Activated T-helper 9 cell treated with anti-CD3 and anti-CD28 coated beads, Interleukin-2, amount 50 U/mL, for 16 hours (primary cell): ENCODE results near the gene FCER2.
A peak's percentile ranks its signal among the peaks of the same experiment; 100 is the strongest.

Source experiments
- DNase-seq: peaks from one replicate; pipeline ENCODE4 v3.0.0-alpha.2; 2020; ENCODE audit warnings: low read depth

The FCER2 gene

DNA sequence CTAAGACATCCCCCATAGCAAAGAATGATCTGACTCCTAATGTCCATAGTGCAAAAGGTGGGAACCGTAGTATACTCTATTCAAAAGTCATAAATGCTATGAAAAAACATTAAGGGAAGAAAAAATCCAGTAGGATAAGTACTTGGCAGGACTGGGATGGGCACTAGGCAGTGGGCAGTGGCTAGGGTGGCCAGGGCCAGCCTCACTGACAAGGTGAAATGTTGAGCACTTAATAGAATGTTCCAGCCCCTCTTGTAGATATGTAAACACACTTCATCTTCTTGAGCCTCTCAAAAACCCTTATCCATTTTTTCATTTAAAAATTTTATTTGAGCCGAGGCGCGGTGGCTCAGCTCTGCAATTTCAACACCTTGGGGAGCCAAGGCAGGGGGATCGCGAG lies 31.4 kb upstream of the FCER2 start:
- DNase-seq, result no peak

GRCh38 chr19:7732045-7732444 lies 30.1 kb upstream of the FCER2 start, which contains the start of gene CLEC4G:
CLEC4G (minus strand) TSS chr19:7732110; CDS start chr19:7732102, 8 bp downstream.
- no peak for DNase-seq

DNA sequence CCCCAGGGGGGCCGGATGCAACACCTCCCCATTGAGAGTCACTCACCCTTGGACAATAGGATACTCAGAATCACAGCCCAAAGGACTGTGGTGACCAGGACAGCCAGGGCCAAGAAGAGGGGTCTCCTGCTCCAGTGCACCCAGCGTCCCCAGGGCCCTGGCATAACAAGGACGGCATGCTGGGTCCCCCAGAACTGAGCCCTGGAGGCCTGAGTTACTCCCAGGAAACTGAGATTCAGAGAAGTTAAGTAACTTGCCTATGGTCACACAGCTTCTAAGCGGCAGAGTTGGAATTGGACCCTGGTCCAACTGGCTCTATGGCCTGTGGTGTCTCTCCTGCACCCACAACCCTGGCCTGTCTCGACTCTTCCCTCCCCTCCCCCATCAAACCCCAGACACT lies 29.7 kb upstream of the FCER2 start:
- no peak for DNase-seq

DNA sequence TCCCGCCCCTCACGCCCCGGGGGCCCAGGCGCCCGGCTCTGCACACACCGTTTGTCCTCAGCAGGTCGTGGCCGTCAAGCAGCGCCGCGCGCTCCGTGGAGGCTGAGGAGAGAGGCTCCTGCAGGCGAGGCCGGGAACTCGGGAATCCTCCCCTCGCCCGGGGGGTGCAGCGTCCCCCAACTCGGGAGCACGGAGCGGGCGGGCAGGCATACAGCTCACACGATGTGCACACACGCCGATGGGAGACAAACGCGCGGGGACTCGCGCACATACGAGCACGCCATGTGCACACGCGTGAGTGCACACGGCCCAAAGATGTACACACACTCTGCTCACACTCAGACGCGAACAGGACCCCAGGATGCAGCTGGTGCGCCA lies 29.3 kb upstream of the FCER2 start:
- DNase-seq, result no peak

GRCh38 chr19:7730286-7731217 lies 28.6 kb upstream of the FCER2 start:
- no peak for DNase-seq

GRCh38 chr19:7729831-7730285 lies 27.9 kb upstream of the FCER2 start:
- DNase-seq, result no peak

DNA sequence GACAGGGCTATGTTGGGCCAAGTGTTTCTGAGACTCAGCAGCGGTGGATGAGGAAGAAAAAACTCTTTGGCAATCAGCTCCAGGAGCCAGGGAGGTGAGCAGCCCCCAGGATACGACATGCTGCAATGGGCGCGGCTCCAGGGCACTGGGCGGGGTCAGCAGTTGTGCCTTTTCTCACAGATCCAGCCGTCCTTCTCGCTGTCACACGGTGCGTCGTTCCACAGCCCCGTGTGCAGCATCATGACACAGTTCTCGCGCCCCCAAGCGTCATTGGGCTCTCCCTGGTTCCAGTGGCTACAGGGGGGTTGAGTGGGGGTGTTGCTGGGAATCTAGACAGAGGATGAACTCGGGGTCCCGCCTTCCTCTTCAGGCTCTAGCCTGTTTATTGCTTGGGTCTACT lies 27.3 kb upstream of the FCER2 start:
- DNase-seq, result no peak

GRCh38 chr19:7725791-7726190 lies 23.9 kb upstream of the FCER2 start:
- DNase-seq, result no peak

DNA sequence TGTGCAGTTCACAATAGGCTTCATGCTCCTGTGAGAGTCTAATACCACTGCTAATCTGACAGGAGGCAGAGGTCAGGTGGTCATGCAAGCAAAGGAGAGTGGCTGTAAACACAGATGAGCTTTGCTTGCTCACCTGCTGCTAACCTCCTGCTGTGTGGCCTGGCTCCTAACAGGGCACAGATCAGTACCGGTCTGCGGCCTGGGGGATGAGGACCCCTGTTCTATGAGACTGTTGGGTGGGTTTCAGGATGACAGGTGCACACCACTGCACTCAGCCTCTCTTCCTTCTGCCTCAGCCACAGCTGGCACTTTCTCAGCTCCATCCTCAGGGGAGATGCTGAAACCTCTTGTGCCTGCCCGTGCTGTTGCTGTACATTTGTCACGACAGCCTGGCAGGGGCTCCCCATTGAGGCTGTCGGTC lies 20.3 kb upstream of the FCER2 start:
- DNase-seq, result no peak

- DNase-seq, result no peak
Measured at GRCh38 chr19:7720351-7720750, 18.4 kb upstream of the FCER2 start.

- DNase-seq, result no peak
Measured at GRCh38 chr19:7718668-7719067, 16.7 kb upstream of the FCER2 start.

GRCh38 chr19:7716762-7717161 lies 14.8 kb upstream of the FCER2 start:
- no peak for DNase-seq

DNA sequence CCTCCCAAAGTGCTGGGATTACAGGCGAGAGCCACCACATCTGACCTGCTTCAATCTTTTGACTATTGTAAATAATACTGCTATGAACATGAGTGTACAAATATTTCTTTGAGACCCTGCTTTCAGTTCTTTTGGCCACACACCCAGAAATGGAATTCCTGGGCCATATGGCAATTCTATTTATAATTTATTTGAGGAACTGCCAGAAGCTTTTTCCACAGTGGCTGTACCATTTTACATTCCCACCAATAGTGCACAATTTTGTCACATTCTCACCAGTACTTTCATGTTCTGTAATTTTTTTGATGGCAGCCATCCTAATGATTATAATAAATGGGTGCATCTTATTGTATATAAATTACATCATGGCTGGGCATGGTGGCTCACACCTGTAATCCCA lies 13.7 kb upstream of the FCER2 start:
- no peak for DNase-seq

DNA sequence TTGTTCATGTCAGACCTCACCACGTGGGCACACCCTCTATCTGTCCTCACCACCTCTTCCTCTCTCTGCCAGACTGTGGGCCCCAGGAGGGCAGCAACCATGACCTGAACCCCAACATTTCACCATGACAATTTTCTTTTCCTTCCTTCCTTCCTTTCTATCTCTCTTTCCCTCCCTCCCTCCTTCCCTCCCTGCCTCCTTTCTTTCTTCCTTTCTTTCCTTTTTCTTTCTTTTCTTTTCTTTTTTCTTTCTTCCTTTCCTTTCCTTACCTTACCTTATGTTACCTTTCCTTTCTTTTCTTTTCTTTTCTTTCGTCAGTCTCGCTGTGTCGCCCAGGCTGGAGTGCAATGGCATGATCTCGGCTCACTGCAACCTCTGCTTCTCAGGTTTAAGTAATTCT lies 8.7 kb upstream of the FCER2 start:
- no peak for DNase-seq

- no peak for DNase-seq
Measured at GRCh38 chr19:7709932-7710460, 8.1 kb upstream of the FCER2 start.

- DNase-seq, result no peak
Measured at GRCh38 chr19:7706955-7707456, 5.1 kb upstream of the FCER2 start.

- DNase-seq, result no peak
Measured at GRCh38 chr19:7706188-7706954, 4.4 kb upstream of the FCER2 start.

GRCh38 chr19:7705387-7706187 lies 3.7 kb upstream of the FCER2 start:
- DNase-seq, result peak; percentile 51

DNA sequence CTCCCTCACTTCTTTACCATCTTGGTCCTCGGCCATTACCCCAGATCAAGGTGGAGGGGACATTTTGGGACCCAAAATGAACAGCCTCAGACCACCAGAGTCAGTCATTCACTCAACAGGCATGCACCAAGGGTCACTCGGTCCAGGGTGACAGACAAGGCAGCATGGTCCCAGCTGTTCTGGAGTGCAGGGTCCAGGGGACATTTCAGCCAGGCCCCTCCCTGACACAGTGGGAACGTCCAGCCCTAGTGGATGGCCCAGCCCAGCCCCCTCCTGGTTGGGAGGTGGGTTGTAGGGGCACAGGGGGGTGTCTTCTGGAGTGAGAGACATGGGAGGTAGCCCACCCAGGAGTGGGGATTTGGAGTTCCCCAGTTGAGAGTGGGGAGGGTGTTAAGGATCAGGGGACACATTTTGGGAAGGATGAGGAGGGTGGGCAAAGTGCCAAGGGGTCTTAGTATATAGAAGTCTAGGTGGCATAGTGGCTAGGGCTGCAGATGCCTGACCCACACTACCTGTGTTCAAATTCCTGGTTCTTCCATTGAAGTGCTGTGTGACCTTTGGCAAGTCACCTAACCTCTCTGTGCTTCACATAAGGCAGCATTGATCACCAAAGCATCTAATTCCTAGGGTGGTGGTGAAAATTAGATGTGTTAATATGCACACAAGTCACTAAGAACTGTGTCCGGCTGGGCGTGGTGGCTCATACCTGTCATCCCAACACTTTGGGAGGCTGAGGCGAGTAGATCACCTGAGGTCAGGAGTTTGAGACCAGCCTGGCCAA lies 2.5 kb upstream of the FCER2 start:
- no peak for DNase-seq

- no peak for DNase-seq
Measured at GRCh38 chr19:7703332-7703731, 1.4 kb upstream of the FCER2 start.

DNA sequence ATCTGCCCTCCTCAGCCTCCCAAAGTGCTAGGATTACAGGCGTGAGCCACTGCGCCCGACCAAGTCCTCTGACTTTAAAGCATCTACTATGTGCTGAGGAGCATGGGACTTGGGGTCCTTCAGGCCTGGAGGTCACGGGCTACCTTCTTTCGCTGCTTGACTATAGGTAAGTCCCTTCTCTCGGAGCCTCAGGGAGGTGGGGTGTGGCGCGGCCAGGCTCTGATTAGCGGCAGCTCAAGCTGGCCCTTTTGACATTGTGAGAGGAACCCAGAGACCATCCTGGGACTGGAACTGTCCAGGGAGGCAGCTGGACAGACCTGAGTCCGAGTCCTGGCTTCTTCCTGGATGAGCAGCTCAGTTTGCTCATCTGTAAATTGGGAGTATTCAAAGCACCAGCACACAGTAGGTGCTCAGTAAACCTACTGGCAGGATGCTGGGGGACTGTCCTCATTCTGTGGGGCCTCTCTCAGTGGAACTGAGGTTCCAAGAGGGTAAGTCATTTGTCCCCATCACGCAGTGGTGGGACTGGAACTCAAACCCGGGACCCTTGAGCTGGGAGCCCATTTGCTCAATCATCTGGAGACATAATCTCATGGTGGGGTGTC lies 780 bp downstream of the FCER2 start:
- no peak for DNase-seq
